Measurements from ENCODE around the gene PABPN1.
"Not testable (repeated sequence)": the region's sequence is repeated elsewhere in the genome, so short reads cannot be mapped to it uniquely, and the experiment has no call there.

PABPN1 gene

GRCh38 chr14:23320584-23321571 lies at the start of gene PABPN1:
Gene PABPN1, plus strand, starts transcription at chr14:23321457. Its CDS starts 13 bp downstream, at chr14:23321470.
- peak within 1 kb of the TSS; percentile 97 for H3K27ac Mint-ChIP-seq
- intact Hi-C loops (cut with micrococcal nuclease) = loop anchor here (1.0 to 10.0 kb wide), 5 partner anchors 20 to 246 kb away; partner anchors contain the start of genes AP1G2, HOMEZ and NGDN
- peaks cover 41% of the 10 kb centered on the region for H3K4me1 Mint-ChIP-seq (ENCODE audit: low read depth)
- H3K27me3 Mint-ChIP-seq = no peaks in the 10 kb centered on the region
- H3K9me3 Mint-ChIP-seq = no peaks in the 10 kb centered on the region
- peak within 1 kb of the TSS; percentile 88 for H3K4me3 Mint-ChIP-seq
- peaks cover 77% of the 10 kb centered on the region for H3K36me3 Mint-ChIP-seq (ENCODE audit: low read depth)

GRCh38 chr14:23275412-23275811 lies 45.8 kb upstream of the PABPN1 start:
- H3K9me3 Mint-ChIP-seq = no peaks in the 10 kb centered on the region
- H3K27me3 Mint-ChIP-seq = no peaks in the 10 kb centered on the region
- H3K36me3 Mint-ChIP-seq (ENCODE audit: low read depth) = peaks cover 36% of the 10 kb centered on the region
- H3K4me1 Mint-ChIP-seq (ENCODE audit: low read depth) = peaks cover 16% of the 10 kb centered on the region
- H3K4me3 Mint-ChIP-seq = no peak overlapping the region
- intact Hi-C loops (cut with micrococcal nuclease) = no loop called here
- H3K27ac Mint-ChIP-seq = no peak overlapping the region

GRCh38 chr14:23277189-23277588 lies 44.1 kb upstream of the PABPN1 start:
- Mint-ChIP-seq H3K27ac (no peak overlapping the region), H3K27me3 (no peaks in the 10 kb centered on the region), H3K36me3 (ENCODE audit: low read depth) (peaks cover 47% of the 10 kb centered on the region), H3K9me3 (no peaks in the 10 kb centered on the region), H3K4me1 (ENCODE audit: low read depth) (peaks cover 16% of the 10 kb centered on the region), H3K4me3 (no peak overlapping the region)
- intact Hi-C loops (cut with micrococcal nuclease) = no loop called here

- intact Hi-C loops (cut with micrococcal nuclease); H3K9me3 Mint-ChIP-seq; H3K4me3 Mint-ChIP-seq; H3K27me3 Mint-ChIP-seq; H3K27ac Mint-ChIP-seq: not testable (repeated sequence)
- peaks cover 20% of the 10 kb centered on the region for H3K4me1 Mint-ChIP-seq (ENCODE audit: low read depth)
- peaks cover 47% of the 10 kb centered on the region for H3K36me3 Mint-ChIP-seq (ENCODE audit: low read depth)
Observed at GRCh38 chr14:23277928-23278327, 43.3 kb upstream of the PABPN1 start.

GRCh38 chr14:23281247-23281646 lies 40.0 kb upstream of the PABPN1 start:
- intact Hi-C loops (cut with micrococcal nuclease) = no loop called here
- Mint-ChIP-seq H3K27ac (no peak overlapping the region), H3K9me3 (no peaks in the 10 kb centered on the region), H3K4me3 (no peak overlapping the region), H3K36me3 (ENCODE audit: low read depth) (peaks cover 36% of the 10 kb centered on the region), H3K27me3 (no peaks in the 10 kb centered on the region), H3K4me1 (ENCODE audit: low read depth) (peaks cover 24% of the 10 kb centered on the region)

GRCh38 chr14:23284654-23285529 lies 36.4 kb upstream of the PABPN1 start:
- intact Hi-C loops (cut with micrococcal nuclease) = loop anchor here (5.0 kb wide), 1 partner anchor 278 kb away; no protein-coding TSS in a partner anchor
- H3K4me1 Mint-ChIP-seq (ENCODE audit: low read depth) = peaks cover 33% of the 10 kb centered on the region
- peak overlapping the region; percentile 98 for H3K4me3 Mint-ChIP-seq
- H3K9me3 Mint-ChIP-seq = no peaks in the 10 kb centered on the region
- peaks cover 23% of the 10 kb centered on the region for H3K36me3 Mint-ChIP-seq (ENCODE audit: low read depth)
- peak overlapping the region; percentile 100 for H3K27ac Mint-ChIP-seq
- no peaks in the 10 kb centered on the region for H3K27me3 Mint-ChIP-seq

- intact Hi-C loops (cut with micrococcal nuclease) = loop anchor here (1.0 to 5.0 kb wide), 3 partner anchors 15 to 278 kb away; partner anchors contain the start of gene PABPN1
- Mint-ChIP-seq H3K4me3 (peak overlapping the region; percentile 98), H3K36me3 (ENCODE audit: low read depth) (peaks cover 23% of the 10 kb centered on the region), H3K27ac (peak overlapping the region; percentile 100), H3K27me3 (no peaks in the 10 kb centered on the region), H3K4me1 (ENCODE audit: low read depth) (peaks cover 33% of the 10 kb centered on the region), H3K9me3 (no peaks in the 10 kb centered on the region)
Observed at GRCh38 chr14:23285530-23286019, 35.7 kb upstream of the PABPN1 start.

- no peaks in the 10 kb centered on the region for H3K9me3 Mint-ChIP-seq
- H3K27ac Mint-ChIP-seq = peak within 1 kb of the TSS; percentile 100
- no peaks in the 10 kb centered on the region for H3K27me3 Mint-ChIP-seq
- H3K4me1 Mint-ChIP-seq (ENCODE audit: low read depth) = peaks cover 33% of the 10 kb centered on the region
- H3K4me3 Mint-ChIP-seq = peak within 1 kb of the TSS; percentile 98
- peaks cover 21% of the 10 kb centered on the region for H3K36me3 Mint-ChIP-seq (ENCODE audit: low read depth)
- intact Hi-C loops (cut with micrococcal nuclease) = loop anchor here (1.0 to 5.0 kb wide), 3 partner anchors 15 to 279 kb away; partner anchors contain the start of gene PABPN1
Observed at GRCh38 chr14:23286020-23286901, 35.0 kb upstream of the PABPN1 start, which contains the start of gene HOMEZ. Gene HOMEZ, minus strand, starts transcription at chr14:23286132. Its CDS starts 180 bp downstream, at chr14:23285952.

- Mint-ChIP-seq H3K27me3 (no peaks in the 10 kb centered on the region), H3K36me3 (ENCODE audit: low read depth) (peaks cover 19% of the 10 kb centered on the region), H3K9me3 (no peaks in the 10 kb centered on the region), H3K4me1 (ENCODE audit: low read depth) (peaks cover 33% of the 10 kb centered on the region), H3K4me3 (peak overlapping the region; percentile 98), H3K27ac (peak overlapping the region; percentile 100)
- intact Hi-C loops (cut with micrococcal nuclease) = loop anchor here (1.0 to 5.0 kb wide), 3 partner anchors 14 to 280 kb away; partner anchors contain the start of gene PABPN1
Observed at GRCh38 chr14:23286902-23287479, 34.3 kb upstream of the PABPN1 start.

- Mint-ChIP-seq H3K4me1 (ENCODE audit: low read depth) (peaks cover 31% of the 10 kb centered on the region), H3K27me3 (peaks cover 4% of the 10 kb centered on the region), H3K9me3 (no peaks in the 10 kb centered on the region), H3K36me3 (ENCODE audit: low read depth) (peaks cover 39% of the 10 kb centered on the region), H3K27ac (peak overlapping the region; percentile 69), H3K4me3 (peak overlapping the region; percentile 37)
- intact Hi-C loops (cut with micrococcal nuclease) = loop anchor here (2.0 kb wide), 1 partner anchor 174 kb away; no protein-coding TSS in a partner anchor
Observed at GRCh38 chr14:23294734-23295561, 26.3 kb upstream of the PABPN1 start.

- Mint-ChIP-seq H3K36me3 (ENCODE audit: low read depth) (peaks cover 47% of the 10 kb centered on the region), H3K9me3 (no peaks in the 10 kb centered on the region), H3K4me1 (ENCODE audit: low read depth) (peaks cover 33% of the 10 kb centered on the region), H3K4me3 (no peak overlapping the region), H3K27ac (no peak overlapping the region), H3K27me3 (peaks cover 4% of the 10 kb centered on the region)
- intact Hi-C loops (cut with micrococcal nuclease) = no loop called here
Observed at GRCh38 chr14:23296012-23296777, 25.1 kb upstream of the PABPN1 start.
